ENCODE results near the gene DTD1.

Gene DTD1

DNA sequence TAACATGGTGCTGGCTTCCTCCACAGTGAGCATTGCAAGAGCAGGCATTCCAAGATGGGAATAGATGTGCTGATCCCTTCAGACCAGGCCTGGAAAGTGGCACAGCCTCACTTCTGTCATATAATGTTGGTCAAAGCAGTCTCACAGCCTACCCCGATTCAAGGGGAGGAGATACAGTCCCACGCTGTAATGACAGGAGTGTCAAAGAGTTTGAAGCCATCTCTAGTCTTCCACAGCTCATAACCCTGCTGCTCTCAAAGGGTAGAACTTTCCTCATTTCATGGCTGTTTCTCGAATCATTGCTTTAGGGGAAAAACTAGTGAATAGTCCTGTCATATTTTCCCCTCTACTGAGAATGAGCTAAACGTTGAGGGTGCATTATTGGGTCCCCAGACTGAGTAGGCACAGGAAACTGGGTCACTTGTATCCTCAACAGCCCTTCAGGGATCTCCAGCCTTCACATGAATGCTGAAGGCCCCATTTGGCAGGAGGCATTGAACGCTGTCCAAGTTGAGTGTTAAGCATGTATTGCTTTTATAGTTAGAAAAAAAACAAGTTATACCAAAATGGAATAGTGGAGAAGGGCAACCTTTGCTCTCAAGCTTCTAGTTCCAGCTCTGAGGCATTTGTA is 27.3 kb downstream of the DTD1 start:
- DNase-seq, result no peak

DNA sequence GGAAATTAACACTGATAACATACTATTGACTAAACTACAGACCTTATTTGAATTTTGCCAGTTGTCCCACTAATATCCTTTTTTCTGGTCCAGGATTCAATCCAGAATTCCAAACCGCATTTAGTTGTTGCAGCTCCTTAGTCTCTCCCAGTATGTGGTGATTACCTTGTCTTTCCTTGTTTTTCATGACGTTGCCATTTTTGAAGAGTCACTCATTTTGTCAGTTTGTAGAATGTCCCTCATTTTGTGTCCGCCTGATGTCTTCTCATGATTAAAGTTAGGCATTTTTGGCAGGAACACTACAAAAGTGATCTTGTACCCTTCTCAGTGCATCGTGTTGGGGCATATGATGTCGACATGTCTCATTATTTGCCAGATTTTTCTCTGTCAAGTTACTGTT is 33.1 kb downstream of the DTD1 start:
- DNase-seq, result no peak

GRCh38 chr20:18623156-18623910 is 35.5 kb downstream of the DTD1 start:
- no peak for DNase-seq

DNA sequence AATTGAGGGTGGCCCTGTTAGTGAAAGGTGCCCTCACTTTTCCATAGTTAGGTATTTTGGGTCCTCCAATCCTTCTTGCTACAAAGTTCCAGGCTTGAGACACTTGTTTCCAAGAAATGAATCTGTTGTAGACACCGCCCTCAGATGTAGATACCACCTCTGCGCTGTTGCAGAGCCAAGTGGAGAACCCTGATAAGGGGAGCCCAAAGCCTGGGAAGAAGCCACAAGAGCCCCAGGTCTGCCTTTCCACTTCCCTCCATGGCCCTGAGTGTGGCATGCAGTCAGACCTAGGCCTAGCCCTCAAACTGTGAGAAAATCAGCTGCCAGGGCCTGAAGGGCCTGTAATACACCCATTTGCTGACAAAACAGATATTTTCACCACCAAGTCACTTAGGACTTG is 37.1 kb downstream of the DTD1 start:
- no peak for DNase-seq

GRCh38 chr20:18625907-18626655 is 38.2 kb downstream of the DTD1 start:
- no peak for DNase-seq

DNA sequence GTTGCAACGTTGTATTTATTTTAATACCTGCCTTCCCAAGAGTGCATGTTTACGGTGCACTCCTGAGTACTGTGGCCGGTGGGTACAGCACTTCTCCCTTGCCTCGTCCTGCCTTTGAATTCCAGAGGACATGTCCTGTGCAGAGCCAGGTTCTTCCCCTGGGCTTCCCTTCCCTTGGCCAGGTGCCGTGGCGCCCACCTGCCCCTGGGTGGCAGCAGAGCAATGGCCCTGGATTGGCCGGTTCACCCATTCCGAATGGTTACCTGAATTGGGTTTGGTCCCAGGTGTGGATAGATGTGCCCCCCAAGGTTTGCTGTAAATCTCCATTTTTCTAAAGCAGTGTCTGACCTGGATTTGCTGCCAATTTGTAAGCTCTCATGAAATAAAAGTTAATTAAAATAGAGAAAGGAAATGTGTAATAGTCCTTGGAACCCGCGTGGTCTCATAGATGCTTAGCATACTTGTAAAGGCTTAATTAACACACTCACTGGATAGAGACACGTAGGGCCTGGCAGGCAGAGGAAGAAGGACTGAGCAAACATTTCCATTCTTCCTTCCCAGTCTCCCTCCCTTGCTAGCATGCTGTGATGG is 40.6 kb downstream of the DTD1 start:
- DNase-seq, result peak; percentile 32

DNA sequence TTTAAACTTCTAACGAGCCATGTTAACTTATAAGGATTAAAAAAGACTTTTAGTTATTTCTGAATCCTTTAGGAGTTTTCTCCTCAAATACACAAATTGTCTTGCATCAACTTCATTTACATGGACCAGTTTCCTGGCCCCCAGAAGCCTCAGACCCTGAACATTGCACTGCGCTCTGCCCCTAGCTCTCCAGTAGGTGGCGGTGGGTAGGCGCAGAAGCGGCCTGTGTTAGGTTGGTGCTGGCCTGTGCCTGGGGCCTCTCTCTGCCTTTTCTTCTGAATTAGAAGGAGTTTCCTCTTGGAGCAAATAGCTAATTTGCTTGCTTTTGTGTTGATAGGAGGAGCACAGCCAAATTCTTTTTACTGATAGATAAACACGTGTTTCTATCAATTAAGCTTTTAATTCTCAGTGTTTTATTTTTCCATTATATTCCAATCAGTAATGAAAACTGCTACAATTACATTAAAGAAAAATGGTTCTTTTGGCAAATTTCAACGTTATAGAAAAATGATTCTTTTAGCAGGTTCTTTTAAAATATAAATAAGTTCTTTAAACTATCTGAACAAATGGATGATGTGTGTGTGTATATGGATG is 44.4 kb downstream of the DTD1 start:
- peak; percentile 71 for DNase-seq

GRCh38 chr20:18633411-18633810 is 45.6 kb downstream of the DTD1 start:
- peak; percentile 20 for DNase-seq

- DNase-seq, result no peak
Observed at GRCh38 chr20:18634501-18634900, 46.6 kb downstream of the DTD1 start.

- DNase-seq, result peak; percentile 55
Observed at GRCh38 chr20:18635380-18635779, 47.5 kb downstream of the DTD1 start.

DNA sequence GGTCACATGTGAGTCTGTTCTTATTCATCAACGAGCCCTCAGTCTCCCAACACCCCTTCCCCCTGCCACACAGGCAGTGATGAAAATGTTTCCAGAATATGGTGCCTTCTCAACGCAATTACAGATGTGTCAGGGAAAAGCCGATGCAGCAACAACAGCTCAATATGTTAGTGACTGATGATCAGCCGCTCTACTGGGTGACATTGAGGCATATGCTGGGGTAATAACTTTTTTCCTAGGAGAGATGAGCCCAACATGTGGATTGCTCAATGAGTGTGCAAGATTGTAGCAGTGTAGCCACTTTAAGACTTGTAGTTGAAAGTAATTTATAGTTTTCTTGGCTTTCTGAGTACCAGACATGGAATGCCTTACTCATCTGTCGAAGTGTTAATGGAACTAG is 49.4 kb downstream of the DTD1 start:
- DNase-seq, result no peak

- DNase-seq, result no peak
Observed at GRCh38 chr20:18638768-18639167, 50.9 kb downstream of the DTD1 start.

- DNase-seq, result peak; percentile 4
Observed at GRCh38 chr20:18639501-18639979, 51.7 kb downstream of the DTD1 start.

DNA sequence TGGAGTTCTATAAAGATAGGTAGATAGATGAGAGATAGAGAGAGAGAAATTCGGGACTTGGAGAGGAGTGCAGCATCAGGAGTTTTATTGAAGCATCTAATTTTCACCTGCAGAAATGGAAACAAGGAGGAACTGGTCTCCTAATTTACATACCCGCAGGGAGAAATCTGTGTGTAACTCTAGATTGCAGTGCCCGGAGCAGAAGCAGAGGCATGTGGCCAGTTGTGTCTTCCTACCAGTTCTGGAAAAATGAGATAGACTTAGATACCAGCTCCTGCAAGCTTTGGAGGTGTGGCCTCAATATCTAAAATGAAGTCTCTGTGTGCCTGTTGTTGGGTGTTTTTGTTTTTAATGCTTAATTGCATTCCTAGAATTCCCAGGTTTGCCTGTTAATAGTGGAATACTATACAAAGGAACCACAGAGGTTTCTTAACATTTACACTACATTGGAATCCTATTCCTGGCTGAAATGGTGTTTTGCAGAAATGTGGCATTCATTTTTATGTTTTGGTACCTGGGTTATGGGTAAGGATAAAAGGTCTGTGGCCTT is 57.4 kb downstream of the DTD1 start:
- no peak for DNase-seq

- DNase-seq, result no peak
Observed at GRCh38 chr20:18645851-18646250, 58.0 kb downstream of the DTD1 start.

GRCh38 chr20:18647777-18648176 is 59.9 kb downstream of the DTD1 start:
- DNase-seq, result peak; percentile 93

- peak; percentile 83 for DNase-seq
Observed at GRCh38 chr20:18650224-18650623, 62.4 kb downstream of the DTD1 start.

DNA sequence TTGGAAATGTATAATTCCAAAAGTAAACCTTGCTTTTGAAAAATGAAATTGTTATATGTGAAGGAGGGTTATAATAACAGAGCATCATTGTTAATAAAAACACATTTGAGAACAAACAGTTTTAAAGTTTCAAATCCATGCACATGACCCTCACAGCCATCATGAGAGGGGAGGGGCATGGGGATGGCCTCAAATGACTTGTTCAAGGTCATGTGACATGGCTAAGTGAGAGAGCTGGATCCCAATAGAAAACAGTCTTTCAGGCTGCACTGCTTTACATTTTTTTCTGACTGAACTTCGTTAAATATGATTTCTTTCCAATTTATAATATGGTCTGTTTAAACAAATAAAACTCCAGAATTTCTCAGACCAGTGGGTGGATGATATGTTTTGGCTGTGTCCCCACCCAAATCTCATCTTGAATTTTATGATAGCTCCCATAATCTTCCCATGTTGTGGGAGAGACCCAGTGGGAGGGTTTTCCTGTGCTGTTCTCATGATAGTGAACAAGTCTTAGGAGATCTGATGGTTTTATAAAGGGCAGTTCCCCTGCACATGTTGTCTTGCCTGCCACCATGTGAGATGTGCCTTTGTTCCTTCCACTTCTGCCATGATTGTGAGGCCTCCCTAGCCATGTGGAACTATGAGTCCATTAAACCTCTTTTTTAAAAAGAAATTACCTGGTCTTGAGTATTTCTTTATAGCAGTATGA is 66.0 kb downstream of the DTD1 start:
- DNase-seq, result no peak

DNA sequence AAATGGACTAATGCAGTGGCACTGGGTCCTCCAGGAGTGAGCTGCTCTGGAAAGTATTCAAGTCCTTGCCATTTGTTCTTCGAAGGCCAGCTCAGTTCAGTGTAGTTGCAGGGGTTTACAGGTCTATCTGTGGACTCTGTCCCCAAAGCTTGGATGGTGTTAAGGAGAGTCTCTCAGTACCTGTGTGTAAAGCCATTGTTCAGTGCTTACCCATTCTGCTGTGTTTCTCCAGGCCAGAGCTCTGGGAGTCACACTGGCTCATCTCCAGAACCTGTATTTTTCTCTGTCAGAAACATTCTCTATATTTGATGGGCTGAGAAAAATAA is 66.6 kb downstream of the DTD1 start:
- DNase-seq, result no peak

- DNase-seq, result no peak
Observed at GRCh38 chr20:18657575-18657974, 69.7 kb downstream of the DTD1 start.

DNA sequence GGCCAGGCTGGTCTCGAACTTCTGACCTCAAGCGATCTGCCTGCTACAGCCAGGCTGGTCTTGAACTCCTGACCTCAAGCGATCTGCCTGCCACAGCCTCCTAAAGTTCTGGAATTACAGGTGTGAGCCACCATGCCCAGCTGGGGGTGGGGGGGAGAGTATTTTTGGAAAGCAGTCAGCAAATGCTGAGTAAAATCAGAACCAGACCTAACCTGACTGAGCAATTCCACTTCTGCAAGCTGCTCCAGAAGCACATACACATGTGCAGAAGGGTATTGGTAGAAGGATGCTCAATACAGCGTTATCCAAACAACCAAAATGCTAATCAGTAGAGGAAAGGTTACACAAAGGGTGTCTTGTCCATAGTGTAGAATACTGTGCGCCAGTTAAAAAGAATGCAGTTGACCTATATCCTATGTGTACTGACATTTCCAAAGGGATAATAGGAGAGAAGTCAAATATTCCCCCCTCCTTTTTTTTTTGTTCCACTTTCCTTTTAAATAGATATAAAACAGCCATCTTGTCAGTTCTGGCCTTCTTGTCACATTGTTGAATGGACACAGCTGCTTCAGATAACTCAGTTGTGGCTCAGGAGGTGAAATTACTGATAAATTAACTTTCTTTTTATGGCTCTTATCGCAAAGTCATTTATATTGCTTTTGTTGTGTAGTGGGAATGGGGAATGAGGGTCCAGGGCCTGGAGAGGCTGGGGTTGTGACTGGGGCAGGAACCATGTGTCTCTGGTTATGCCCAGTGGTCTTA is 74.6 kb downstream of the DTD1 start:
- DNase-seq, result no peak
